ENCODE measurements around the gene CYB561D2.

CYB561D2 gene

DNA sequence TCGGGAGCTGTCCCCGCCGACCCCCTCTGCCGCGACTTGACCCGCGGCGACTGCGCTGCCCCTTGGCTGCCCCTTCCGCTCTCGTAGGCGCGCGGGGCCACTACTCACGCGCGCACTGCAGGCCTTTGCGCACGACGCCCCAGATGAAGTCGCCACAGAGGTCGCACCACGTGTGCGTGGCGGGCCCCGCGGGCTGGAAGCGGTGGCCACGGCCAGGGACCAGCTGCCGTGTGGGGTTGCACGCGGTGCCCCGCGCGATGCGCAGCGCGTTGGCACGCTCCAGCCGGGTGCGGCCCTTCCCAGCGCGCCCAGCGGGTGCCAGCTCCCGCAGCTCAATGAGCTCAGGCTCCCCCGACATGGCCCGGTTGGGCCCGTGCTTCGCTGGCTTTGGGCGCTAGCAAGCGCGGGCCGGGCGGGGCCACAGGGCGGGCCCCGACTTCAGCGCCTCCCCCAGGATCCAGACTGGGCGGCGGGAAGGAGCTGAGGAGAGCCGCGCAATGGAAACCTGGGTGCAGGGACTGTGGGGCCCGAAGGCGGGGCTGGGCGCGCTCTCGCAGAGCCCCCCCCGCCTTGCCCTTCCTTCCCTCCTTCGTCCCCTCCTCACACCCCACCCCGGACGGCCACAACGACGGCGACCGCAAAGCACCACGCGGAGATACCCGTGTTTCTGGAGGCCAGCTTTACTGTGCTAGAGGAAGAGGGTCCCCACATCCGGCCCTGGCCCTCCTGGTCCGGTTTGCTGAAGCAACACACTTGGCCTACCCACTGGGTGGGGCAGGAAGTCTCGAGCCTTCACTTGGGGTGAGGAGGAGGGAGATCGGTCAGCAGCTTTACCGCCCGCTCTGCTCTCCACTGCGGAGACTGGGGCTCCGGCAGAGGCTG, 10.0 kb upstream of the CYB561D2 start, which contains the start of gene RASSF1:
RASSF1 (minus strand) TSS at position 389 of the 882 bp plus-strand sequence; CDS start at position 358, 31 bp downstream.
- Histone ChIP-seq H3K27ac (ENCODE audit: low read depth, low read length) (peak within 1 kb of the TSS; percentile 90), H3K9me3 (ENCODE audit: control insufficient read depth, insufficient read depth, low read length) (no peaks in the 10 kb centered on the region), H3K4me3 (ENCODE audit: low read length) (peak within 1 kb of the TSS; percentile 83), H3K36me3 (ENCODE audit: control insufficient read depth, low read length) (peaks cover 32% of the 10 kb centered on the region), H3K27me3 (ENCODE audit: control insufficient read depth, low read length) (no peaks in the 10 kb centered on the region), H3F3A (ENCODE audit: control insufficient read depth, insufficient read depth) (peaks cover 14% of the 10 kb centered on the region), H3K4me2 (ENCODE audit: low read length) (peak within 1 kb of the TSS; percentile 98), H3K9me2 (replicated peaks; ENCODE audit: control insufficient read depth, low read length) (no peaks in the 10 kb centered on the region), H4K20me1 (ENCODE audit: control insufficient read depth, insufficient read depth, low read depth, low read length) (0 out of 2 replicates have a peak, but pooled peaks cover 10% of the 10 kb centered on the region), H3K79me2 (ENCODE audit: control insufficient read depth, low read length) (peaks cover 47% of the 10 kb centered on the region), H3K4me1 (ENCODE audit: control insufficient read depth, low read length) (peaks cover 53% of the 10 kb centered on the region)
- no peak for TF ChIP-seq EZH2phosphoT487 (IDR thresholded peaks at IDR 0.05; ENCODE audit: borderline replicate concordance, low read length)
- TF ChIP-seq, protein P1, sequence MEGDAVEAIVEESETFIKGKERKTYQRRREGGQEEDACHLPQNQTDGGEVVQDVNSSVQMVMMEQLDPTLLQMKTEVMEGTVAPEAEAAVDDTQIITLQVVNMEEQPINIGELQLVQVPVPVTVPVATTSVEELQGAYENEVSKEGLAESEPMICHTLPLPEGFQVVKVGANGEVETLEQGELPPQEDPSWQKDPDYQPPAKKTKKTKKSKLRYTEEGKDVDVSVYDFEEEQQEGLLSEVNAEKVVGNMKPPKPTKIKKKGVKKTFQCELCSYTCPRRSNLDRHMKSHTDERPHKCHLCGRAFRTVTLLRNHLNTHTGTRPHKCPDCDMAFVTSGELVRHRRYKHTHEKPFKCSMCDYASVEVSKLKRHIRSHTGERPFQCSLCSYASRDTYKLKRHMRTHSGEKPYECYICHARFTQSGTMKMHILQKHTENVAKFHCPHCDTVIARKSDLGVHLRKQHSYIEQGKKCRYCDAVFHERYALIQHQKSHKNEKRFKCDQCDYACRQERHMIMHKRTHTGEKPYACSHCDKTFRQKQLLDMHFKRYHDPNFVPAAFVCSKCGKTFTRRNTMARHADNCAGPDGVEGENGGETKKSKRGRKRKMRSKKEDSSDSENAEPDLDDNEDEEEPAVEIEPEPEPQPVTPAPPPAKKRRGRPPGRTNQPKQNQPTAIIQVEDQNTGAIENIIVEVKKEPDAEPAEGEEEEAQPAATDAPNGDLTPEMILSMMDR (IDR thresholded peaks at IDR 0.05; ENCODE audit: low read depth, low read length, poor library complexity, severe bottlenecking), result no peak

DNA sequence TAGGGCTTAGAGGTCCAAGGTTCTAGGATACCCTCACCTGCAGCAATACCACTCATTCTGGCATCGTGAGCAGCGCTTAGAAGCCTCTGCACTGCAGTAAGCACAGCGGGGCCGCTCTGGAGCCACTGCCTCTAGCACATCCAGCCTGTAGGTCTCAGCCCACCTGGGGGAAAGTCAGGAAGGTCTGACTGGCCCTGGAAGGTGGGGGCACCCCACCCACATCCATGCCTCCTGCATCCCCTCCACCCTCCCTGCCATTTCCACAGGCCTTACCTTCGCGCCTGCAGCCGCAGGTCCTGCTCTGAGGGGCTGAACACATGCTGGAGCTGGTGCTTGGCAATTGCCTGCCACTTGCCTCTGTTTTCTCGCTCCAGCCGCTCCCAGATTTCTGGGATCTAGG, 9.1 kb upstream of the CYB561D2 start:
- no peaks in the 10 kb centered on the region for H3K9me2 ChIP-seq (replicated peaks; ENCODE audit: control insufficient read depth, low read length)
- H3K4me2 ChIP-seq (ENCODE audit: low read length), result peak overlapping the region; percentile 98
- 0 out of 2 replicates have a peak, but pooled peaks cover 1% of the 10 kb centered on the region for H4K20me1 ChIP-seq (ENCODE audit: control insufficient read depth, insufficient read depth, low read depth, low read length)
- H3K9me3 ChIP-seq (ENCODE audit: control insufficient read depth, insufficient read depth, low read length), result no peaks in the 10 kb centered on the region
- peaks cover 14% of the 10 kb centered on the region for H3F3A ChIP-seq (ENCODE audit: control insufficient read depth, insufficient read depth)
- TF ChIP-seq, protein P1 (IDR thresholded peaks at IDR 0.05; ENCODE audit: low read depth, low read length, poor library complexity, severe bottlenecking), result no peak
- TF ChIP-seq EZH2phosphoT487 (IDR thresholded peaks at IDR 0.05; ENCODE audit: borderline replicate concordance, low read length), result no peak
- peaks cover 50% of the 10 kb centered on the region for H3K4me1 ChIP-seq (ENCODE audit: control insufficient read depth, low read length)
- peak overlapping the region; percentile 90 for H3K27ac ChIP-seq (ENCODE audit: low read depth, low read length)
- H3K27me3 ChIP-seq (ENCODE audit: control insufficient read depth, low read length), result no peaks in the 10 kb centered on the region
- H3K36me3 ChIP-seq (ENCODE audit: control insufficient read depth, low read length), result peaks cover 23% of the 10 kb centered on the region
- H3K79me2 ChIP-seq (ENCODE audit: control insufficient read depth, low read length), result peaks cover 39% of the 10 kb centered on the region
- peak overlapping the region; percentile 83 for H3K4me3 ChIP-seq (ENCODE audit: low read length)

DNA sequence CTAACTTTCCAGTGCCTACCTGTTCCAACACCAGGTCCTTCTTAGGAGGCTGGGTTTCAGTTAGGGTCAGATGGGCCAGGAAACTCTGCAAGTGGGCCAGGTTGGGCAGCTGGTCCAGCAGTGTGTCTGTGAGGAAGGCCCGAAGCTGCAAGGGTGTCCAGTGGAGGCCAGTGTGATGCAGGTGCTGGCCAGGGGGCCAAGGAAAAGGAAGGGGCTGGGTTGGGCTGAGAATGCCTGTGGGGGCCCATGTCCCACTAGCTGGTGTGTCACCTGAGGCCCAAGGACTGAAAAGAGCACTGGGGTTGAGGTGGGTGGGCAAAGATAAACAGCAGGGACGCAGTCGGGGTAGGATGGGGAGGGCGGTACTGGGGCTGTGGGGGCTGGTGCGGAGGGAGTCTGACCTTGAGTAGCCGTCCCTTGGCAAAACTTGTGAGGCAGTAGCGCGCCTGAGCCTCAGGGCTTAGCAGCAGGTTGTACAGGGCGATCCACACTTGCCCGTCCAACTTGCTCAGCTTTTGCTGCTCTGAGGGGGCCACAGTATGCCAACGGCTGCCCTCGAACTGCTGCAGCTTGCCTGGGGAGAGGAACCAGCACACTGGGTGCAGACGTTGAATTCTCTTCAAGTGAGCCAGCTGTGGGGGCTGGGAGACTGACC, 8.5 kb upstream of the CYB561D2 start:
- H3K9me2 ChIP-seq (replicated peaks; ENCODE audit: control insufficient read depth, low read length), result no peaks in the 10 kb centered on the region
- H3K27ac ChIP-seq (ENCODE audit: low read depth, low read length), result no peak overlapping the region
- peaks cover 50% of the 10 kb centered on the region for H3K4me1 ChIP-seq (ENCODE audit: control insufficient read depth, low read length)
- peak overlapping the region; percentile 98 for H3K4me2 ChIP-seq (ENCODE audit: low read length)
- H3F3A ChIP-seq (ENCODE audit: control insufficient read depth, insufficient read depth), result peaks cover 14% of the 10 kb centered on the region
- no peaks in the 10 kb centered on the region for H3K27me3 ChIP-seq (ENCODE audit: control insufficient read depth, low read length)
- H3K36me3 ChIP-seq (ENCODE audit: control insufficient read depth, low read length), result peaks cover 18% of the 10 kb centered on the region
- peaks cover 33% of the 10 kb centered on the region for H3K79me2 ChIP-seq (ENCODE audit: control insufficient read depth, low read length)
- H4K20me1 ChIP-seq (ENCODE audit: control insufficient read depth, insufficient read depth, low read depth, low read length), result no peaks in the 10 kb centered on the region
- TF ChIP-seq, protein P1 (IDR thresholded peaks at IDR 0.05; ENCODE audit: low read depth, low read length, poor library complexity, severe bottlenecking), result no peak
- TF ChIP-seq EZH2phosphoT487 (IDR thresholded peaks at IDR 0.05; ENCODE audit: borderline replicate concordance, low read length), result no peak
- H3K9me3 ChIP-seq (ENCODE audit: control insufficient read depth, insufficient read depth, low read length), result no peaks in the 10 kb centered on the region
- no peak overlapping the region; the same call in 1 of the 2 replicates for H3K4me3 ChIP-seq (ENCODE audit: low read length)
